H9 (cell line): ENCODE measurements around the gene ZNF407. TPM values are rescaled to one million over a fixed set of nuclear protein-coding genes. Genes with fewer than 3 reads are reported as not detected.

Experiments
- DNase-seq: peaks from one replicate; pipeline ENCODE4 v3.0.0-alpha.2; 2017
- H2AFZ ChIP-seq: one replicate; pipeline ENCODE4 v1.6.1; 2013; ENCODE audit warnings: mild to moderate bottlenecking, low read length, control low read depth, moderate library complexity
- H2AK5ac ChIP-seq: 2 replicates; pipeline ENCODE4 v1.6.1; 2013; ENCODE audit warnings: low read length, control low read depth, mixed read lengths; ENCODE audit not compliant: insufficient read length
- H2BK120ac ChIP-seq: one replicate; pipeline ENCODE4 v1.6.1; 2013; ENCODE audit warnings: low read depth, mild to moderate bottlenecking, low read length, control low read depth, inconsistent platforms; ENCODE audit not compliant: poor library complexity, severe bottlenecking
- H2BK12ac ChIP-seq: 2 replicates; pipeline ENCODE4 v1.6.1; 2013; ENCODE audit warnings: low read length, control low read depth, mixed read lengths, low read depth; ENCODE audit not compliant: insufficient read length
- H2BK15ac ChIP-seq: 2 replicates; pipeline ENCODE4 v1.6.1; 2013; ENCODE audit warnings: low read depth, low read length, control low read depth
- H2BK20ac ChIP-seq: one replicate; pipeline ENCODE4 v1.6.1; 2013; ENCODE audit warnings: low read depth, mild to moderate bottlenecking, low read length, control low read depth, inconsistent platforms; ENCODE audit not compliant: poor library complexity, severe bottlenecking
- H2BK5ac ChIP-seq: 2 replicates; pipeline ENCODE4 v1.6.1; 2013; ENCODE audit warnings: low read length, control low read depth, mixed read lengths; ENCODE audit not compliant: insufficient read length
- H3K14ac ChIP-seq: 2 replicates; pipeline ENCODE4 v1.6.1; 2013; ENCODE audit warnings: low read length, control low read depth; ENCODE audit not compliant: insufficient read depth
- H3K18ac ChIP-seq: 2 replicates; pipeline ENCODE4 v1.6.1; 2013; ENCODE audit warnings: low read depth, mild to moderate bottlenecking, mixed read lengths, low read length, control low read depth; ENCODE audit not compliant: insufficient read length
- H3K23ac ChIP-seq: 2 replicates; pipeline ENCODE4 v1.6.1; 2013; ENCODE audit warnings: low read length, control low read depth, mixed read lengths, low read depth; ENCODE audit not compliant: insufficient read length
- H3K23me2 ChIP-seq: 2 replicates; pipeline ENCODE4 v1.6.1; 2013; ENCODE audit warnings: low read depth, mild to moderate bottlenecking, mixed read lengths, low read length, control low read depth; ENCODE audit not compliant: insufficient read length, poor library complexity, severe bottlenecking
- H3K27ac ChIP-seq: 2 replicates; pipeline ENCODE4 v1.5.1; 2013; ENCODE audit warnings: low read length, control low read depth, mixed read lengths, low read depth; ENCODE audit not compliant: insufficient read length
- H3K27me3 ChIP-seq: 2 replicates; pipeline ENCODE4 v1.6.1; 2013; ENCODE audit warnings: low read length, control low read depth, inconsistent platforms; ENCODE audit not compliant: insufficient read depth
- H3K4ac ChIP-seq: 2 replicates; pipeline ENCODE4 v1.6.1; 2013; ENCODE audit warnings: low read depth, mild to moderate bottlenecking, control low read depth, inconsistent platforms, low read length, moderate library complexity
- H3K4me1 ChIP-seq: 2 replicates; pipeline ENCODE4 v1.6.1; 2013; ENCODE audit warnings: low read length, control low read depth, inconsistent platforms; ENCODE audit not compliant: insufficient read depth
- H3K4me2 ChIP-seq: 2 replicates; pipeline ENCODE4 v1.6.1; 2013; ENCODE audit warnings: low read length, control low read depth, mixed read lengths; ENCODE audit not compliant: insufficient read length, insufficient read depth
- H3K56ac ChIP-seq: 2 replicates; pipeline ENCODE4 v1.6.1; 2013; ENCODE audit warnings: low read depth, mild to moderate bottlenecking, mixed read lengths, low read length, control low read depth; ENCODE audit not compliant: insufficient read length
- H3K79me1 ChIP-seq: 2 replicates; pipeline ENCODE4 v1.6.1; 2013; ENCODE audit warnings: low read depth, mild to moderate bottlenecking, moderate library complexity, low read length, control low read depth, inconsistent platforms; ENCODE audit not compliant: insufficient read depth, poor library complexity, severe bottlenecking
- H3K79me2 ChIP-seq: 2 replicates; pipeline ENCODE4 v1.6.1; 2013; ENCODE audit warnings: low read length, control low read depth, inconsistent platforms; ENCODE audit not compliant: insufficient read depth
- H3K9ac ChIP-seq: 2 replicates; pipeline ENCODE4 v1.6.1; 2013; ENCODE audit warnings: low read length, control low read depth, mixed read lengths; ENCODE audit not compliant: insufficient read length; ENCODE audit errors: extremely low read depth
- H3K9me3 ChIP-seq: one replicate; pipeline ENCODE4 v1.6.1; 2013; ENCODE audit warnings: low read depth, low read length, inconsistent platforms; ENCODE audit not compliant: control insufficient read depth
- H3T11ph ChIP-seq: one replicate; pipeline ENCODE4 v1.6.1; 2013; ENCODE audit warnings: mild to moderate bottlenecking, low read length, control low read depth, inconsistent platforms
- H4K20me1 ChIP-seq: one replicate; pipeline ENCODE4 v1.6.1; 2013; ENCODE audit not compliant: control insufficient read depth, insufficient read length, insufficient read depth
- H4K5ac ChIP-seq: 2 replicates; pipeline ENCODE4 v1.6.1; 2013; ENCODE audit warnings: low read depth, mild to moderate bottlenecking, mixed read lengths, low read length, control low read depth; ENCODE audit not compliant: insufficient read length
- H4K8ac ChIP-seq: replicated peaks from 2 replicates; pipeline ENCODE4 v1.6.1; 2013; ENCODE audit warnings: low read length, control low read depth, mixed read lengths, low read depth; ENCODE audit not compliant: insufficient read length
- H4K91ac ChIP-seq: 2 replicates; pipeline ENCODE4 v1.6.1; 2013; ENCODE audit warnings: low read depth, mild to moderate bottlenecking, moderate library complexity, mixed read lengths, low read length, control low read depth; ENCODE audit not compliant: insufficient read length
- H3K27ac Mint-ChIP-seq, 3 experiments: 2 replicates in 2 of 3; 3 replicates in 1 of 3; pipeline ENCODE4 v1.8.0; 2020 to 2021; ENCODE audit warnings: mixed read lengths in 3 of 3, mild to moderate bottlenecking in 1 of 3, moderate library complexity in 1 of 3
- H3K27me3 Mint-ChIP-seq: 2 replicates; pipeline ENCODE4 v1.8.0; 2021; ENCODE audit warnings: low read depth, mild to moderate bottlenecking, moderate library complexity, mixed read lengths
- H3K36me3 Mint-ChIP-seq, 3 experiments: 2 replicates in 2 of 3; 3 replicates in 1 of 3; pipeline ENCODE4 v1.8.0; 2020 to 2021; ENCODE audit warnings: low read depth in 3 of 3, mixed read lengths in 3 of 3; ENCODE audit not compliant: insufficient read depth in 1 of 3
- H3K4me1 Mint-ChIP-seq, 2 experiments: 2 replicates each; pipeline ENCODE4 v1.8.0; 2020; ENCODE audit warnings: mixed read lengths in 2 of 2
- H3K4me3 Mint-ChIP-seq, 2 experiments: 2 replicates in 1 of 2; 3 replicates in 1 of 2; pipeline ENCODE4 v1.8.0; 2020 to 2021; ENCODE audit warnings: mild to moderate bottlenecking in 2 of 2, mixed read lengths in 2 of 2, moderate library complexity in 1 of 2
- H3K9me3 Mint-ChIP-seq, 2 experiments: 2 replicates in 1 of 2; 3 replicates in 1 of 2; pipeline ENCODE4 v1.8.0; 2020; ENCODE audit warnings: mild to moderate bottlenecking in 2 of 2, mixed read lengths in 2 of 2, moderate library complexity in 1 of 2
- WGBS: extraction: QIAGEN DNeasy Blood & Tissue Kit; methylation state at CpG from one replicate; pipeline ENCODE4 v1.1.7; 2013; ENCODE audit warnings: missing lambda C conversion rate, low lambda C conversion rate, mixed read lengths; ENCODE audit not compliant: insufficient read length; ENCODE audit errors: extremely low coverage; 5-methylcytosine and 5-hydroxymethylcytosine counted together
- total RNA-seq: library from RNA; stranded (reverse); gene quantifications from 2 replicates; pipeline ENCODE4 v1.2.1, GENCODE V29; 2021
- TF ChIP-seq, protein P1 (sequence below): fragments of 200-600 bp; sonication (generic); conservative IDR thresholded peaks from 3 replicates; pipeline ENCODE4 v1.8.0; 2021; ENCODE audit warnings: antibody characterized with exemption, mild to moderate bottlenecking

ZNF407 gene
- total RNA-seq, 1 experiment from 2014 or later: 8.7 TPM

DNA sequence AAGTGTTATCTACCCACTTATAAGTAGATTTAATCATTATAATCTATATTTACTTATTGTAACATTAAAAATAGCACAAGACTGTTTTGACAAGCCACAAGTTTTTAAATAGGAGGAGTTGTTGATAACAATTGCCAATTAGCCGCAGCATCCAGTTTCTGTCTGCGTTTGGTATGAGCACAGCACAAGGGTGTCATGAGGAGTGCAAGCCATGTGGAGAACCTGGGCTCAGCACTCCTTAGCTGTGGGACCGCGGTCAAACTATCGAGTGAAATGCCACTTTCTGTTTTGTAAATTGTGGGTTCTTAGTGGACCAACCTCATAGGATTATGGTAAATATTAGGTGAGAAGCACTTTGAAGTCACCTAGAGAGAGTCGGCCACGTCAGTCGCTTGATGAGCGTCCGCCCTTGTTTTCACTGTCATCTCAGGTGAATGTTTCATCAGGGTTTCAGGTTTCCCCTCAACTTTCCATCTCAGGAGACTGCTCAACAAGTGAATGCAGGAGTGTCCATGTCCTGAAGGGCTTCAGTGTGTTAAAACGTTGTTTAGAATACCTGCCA lies 294.5 kb downstream of the ZNF407 start:
- Histone ChIP-seq H3K23ac (no peak overlapping the region), H3K79me1 (no peaks in the 10 kb centered on the region), H4K91ac (no peak overlapping the region), H3K18ac (no peak overlapping the region), H3K56ac (no peak overlapping the region), H2BK5ac (no peak overlapping the region), H2BK120ac (no peak overlapping the region), H4K5ac (no peak overlapping the region), H2BK20ac (no peak overlapping the region), H3K9me3 (no peaks in the 10 kb centered on the region), H3K9ac (no peak overlapping the region), H3K27ac (no peak overlapping the region), H3K4ac (no peak overlapping the region), H4K8ac (no peak overlapping the region), H3K23me2 (peaks cover 2% of the 10 kb centered on the region), H2AFZ (no peak overlapping the region), H2BK12ac (no peak overlapping the region), H3K4me1 (no peaks in the 10 kb centered on the region), H3K27me3 (no peaks in the 10 kb centered on the region), H2BK15ac (no peak overlapping the region), H4K20me1 (no peaks in the 10 kb centered on the region), H3T11ph (no peak overlapping the region), H3K4me2 (no peak overlapping the region), H3K79me2 (no peaks in the 10 kb centered on the region), H2AK5ac (no peak overlapping the region), H3K14ac (no peak overlapping the region)
- Mint-ChIP-seq H3K9me3 (no peaks in the 10 kb centered on the region), H3K27ac (no peak overlapping the region), H3K4me1 (peaks cover 5% of the 10 kb centered on the region in 2 experiments; a peak in 1 of 4 replicates), H3K36me3 (peaks cover 0 to 2% (median 0%) of the 10 kb centered on the region in 3 experiments; a peak in 1 of 7 replicates), H3K27me3 (no peaks in the 10 kb centered on the region), H3K4me3 (no peak overlapping the region)
- no CpG with 5 or more reads among the region's 11 CpGs for WGBS
- no peak for DNase-seq
- TF ChIP-seq, protein P1, sequence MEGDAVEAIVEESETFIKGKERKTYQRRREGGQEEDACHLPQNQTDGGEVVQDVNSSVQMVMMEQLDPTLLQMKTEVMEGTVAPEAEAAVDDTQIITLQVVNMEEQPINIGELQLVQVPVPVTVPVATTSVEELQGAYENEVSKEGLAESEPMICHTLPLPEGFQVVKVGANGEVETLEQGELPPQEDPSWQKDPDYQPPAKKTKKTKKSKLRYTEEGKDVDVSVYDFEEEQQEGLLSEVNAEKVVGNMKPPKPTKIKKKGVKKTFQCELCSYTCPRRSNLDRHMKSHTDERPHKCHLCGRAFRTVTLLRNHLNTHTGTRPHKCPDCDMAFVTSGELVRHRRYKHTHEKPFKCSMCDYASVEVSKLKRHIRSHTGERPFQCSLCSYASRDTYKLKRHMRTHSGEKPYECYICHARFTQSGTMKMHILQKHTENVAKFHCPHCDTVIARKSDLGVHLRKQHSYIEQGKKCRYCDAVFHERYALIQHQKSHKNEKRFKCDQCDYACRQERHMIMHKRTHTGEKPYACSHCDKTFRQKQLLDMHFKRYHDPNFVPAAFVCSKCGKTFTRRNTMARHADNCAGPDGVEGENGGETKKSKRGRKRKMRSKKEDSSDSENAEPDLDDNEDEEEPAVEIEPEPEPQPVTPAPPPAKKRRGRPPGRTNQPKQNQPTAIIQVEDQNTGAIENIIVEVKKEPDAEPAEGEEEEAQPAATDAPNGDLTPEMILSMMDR: no peak
